K562 (cell line): ENCODE data around the gene HELB. TPM values are rescaled to one million over a fixed set of nuclear protein-coding genes. Genes with fewer than 3 reads are reported as not detected.
"Not testable (repeated sequence)": the region's sequence is repeated elsewhere in the genome, so short reads cannot be mapped to it uniquely, and the experiment has no call there.

ENCODE experiments used
- ATAC-seq: fragments of 200-7000 bp; cut with Tn5 transposase; 3 replicates; pipeline ENCODE4 v1.9.1; 2020; ENCODE audit warnings: moderate library complexity
- BruUV-seq: library from RNA; stranded (reverse); fragments of 400-500 nt; replicated peaks from 2 replicates; lab custom pipeline; 2021; lab: Mats Ljungman, UMichigan
- CTCF ChIA-PET: fragments of 300-600 bp; formaldehyde crosslinking; extraction: SDS; loops from one replicate; lab custom pipeline; 2021; ENCODE audit warnings: low intra/inter-chr PET ratio; lab: Yijun Ruan, JAX
- POLR2A ChIA-PET: fragments of 300-600, 350-650 bp; sonication (Branson Sonifier 250); formaldehyde crosslinking; extraction: SDS; loops from one replicate; lab custom pipeline; 2021; ENCODE audit warnings: antibody characterized with exemption, inconsistent platforms; lab: Yijun Ruan, JAX
- DNase-seq, 4 experiments: peaks; one replicate each; pipeline versions ENCODE4 v3.0.0 to v3.0.0-alpha.2; 2011 to 2018; ENCODE audit warnings: low spot score in 3 of 4, mixed read lengths in 3 of 4; ENCODE audit errors: extremely low read depth in 1 of 4
- FAIRE-seq: peaks from 2 replicates; lab custom pipeline; 2011; peaks lifted over from hg19 to GRCh38; lab: Jason Lieb, UNC
- H2AFZ ChIP-seq: 2 replicates; pipeline ENCODE4 v1.6.0; 2011; ENCODE audit warnings: low read depth, low read length, control low read depth, inconsistent platforms
- H3K27ac ChIP-seq: fragments of 200-600 bp; 3 replicates; pipeline ENCODE4 v1.8.0; 2011; ENCODE audit warnings: low read depth, mild to moderate bottlenecking, control low read depth, inconsistent platforms, low read length, moderate library complexity, mixed read lengths; ENCODE audit errors: extremely low read depth
- H3K27me3 ChIP-seq, 2 experiments: fragments of 300-600 bp in 1 of 2; 2 replicates in 1 of 2; 3 replicates in 1 of 2; pipeline versions ENCODE4 v1.6.0 to v1.8.0; 2011; ENCODE audit warnings: inconsistent platforms in 2 of 2, low read length in 2 of 2, mild to moderate bottlenecking in 1 of 2, mixed read lengths in 1 of 2, moderate library complexity in 1 of 2; ENCODE audit not compliant: control insufficient read depth in 2 of 2, insufficient read depth in 2 of 2
- H3K36me3 ChIP-seq: fragments of 300-600 bp; 3 replicates; pipeline ENCODE4 v1.8.0; 2011; ENCODE audit warnings: mild to moderate bottlenecking, low read length, inconsistent platforms; ENCODE audit not compliant: control insufficient read depth, insufficient read depth
- H3K4me1 ChIP-seq, 2 experiments: fragments of 200-600 bp in 1 of 2; replicated peaks in 1 of 2; 2 replicates in 1 of 2; 3 replicates in 1 of 2; pipeline versions ENCODE4 v1.5.1 to v1.8.0; 2011; ENCODE audit warnings: inconsistent platforms in 2 of 2, low read length in 2 of 2, mild to moderate bottlenecking in 1 of 2, mixed read lengths in 1 of 2, moderate library complexity in 1 of 2; ENCODE audit not compliant: control insufficient read depth in 2 of 2, insufficient read depth in 2 of 2
- H3K4me2 ChIP-seq: 2 replicates; pipeline ENCODE4 v1.6.1; 2011; ENCODE audit warnings: low read length, control low read depth, inconsistent platforms, mixed read lengths; ENCODE audit not compliant: insufficient read depth
- H3K4me3 ChIP-seq: fragments of 200-600 bp; sonication (generic), shearing (Covaris generic); 2 replicates; pipeline ENCODE4 v1.5.1; 2016; ENCODE audit warnings: control low read depth, inconsistent platforms
- H3K79me2 ChIP-seq: fragments of 200-600 bp; 3 replicates; pipeline ENCODE4 v1.8.0; 2011; ENCODE audit warnings: low read length, inconsistent platforms; ENCODE audit not compliant: control insufficient read depth, insufficient read depth
- H3K9ac ChIP-seq, 2 experiments: 2 replicates each; pipeline versions ENCODE4 v1.6.0 to v1.6.1; 2011; ENCODE audit warnings: low read depth in 2 of 2, low read length in 2 of 2, control low read depth in 1 of 2, inconsistent platforms in 1 of 2, mild to moderate bottlenecking in 1 of 2, mixed read lengths in 1 of 2; ENCODE audit not compliant: insufficient read depth in 1 of 2
- H3K9me1 ChIP-seq: one replicate; pipeline ENCODE4 v1.6.0; 2011; ENCODE audit warnings: inconsistent platforms, mild to moderate bottlenecking, low read length, moderate library complexity; ENCODE audit not compliant: control insufficient read depth, insufficient read depth
- H3K9me3 ChIP-seq: replicated peaks from 2 replicates; pipeline ENCODE4 v1.5.1; 2011; ENCODE audit warnings: low read depth, low read length, inconsistent platforms; ENCODE audit not compliant: control insufficient read depth, insufficient read depth
- H4K20me1 ChIP-seq: replicated peaks from 2 replicates; pipeline ENCODE4 v1.6.1; 2011; ENCODE audit warnings: low read length, inconsistent platforms, mixed read lengths; ENCODE audit not compliant: control insufficient read depth, insufficient read depth
- ADNP ChIP-seq: fragments of 200-800 bp; sonication (Bioruptor generic); IDR thresholded peaks from 2 replicates; pipeline ENCODE4 v1.6.1; 2016; ENCODE audit warnings: missing genetic modification characterization, missing compliant biosample characterization
- BCOR ChIP-seq: fragments of 450-650 bp; IDR thresholded peaks from 2 replicates; pipeline ENCODE4 v1.6.1; 2016
- HLTF ChIP-seq: fragments of 450-650 bp; IDR thresholded peaks from 2 replicates; pipeline ENCODE4 v1.6.1; 2016
- KDM1A ChIP-seq, 2 experiments: fragments of 450-650 bp; IDR thresholded peaks; 2 replicates each; pipeline ENCODE4 v1.6.1; 2016; ENCODE audit warnings: mild to moderate bottlenecking in 2 of 2
- SMARCA5 ChIP-seq: fragments of 450-650 bp; IDR thresholded peaks from 2 replicates; pipeline ENCODE4 v1.6.1; 2016
- SMARCE1 ChIP-seq: fragments of 450-650 bp; IDR thresholded peaks from 2 replicates; pipeline ENCODE4 v1.7.1; 2016; ENCODE audit warnings: mild to moderate bottlenecking
- TOE1 ChIP-seq, 2 experiments: fragments of 450-650 bp in 1 of 2; sonication (generic) in 1 of 2; formaldehyde crosslinking in 1 of 2; IDR thresholded peaks; 2 replicates each; pipeline versions ENCODE4 v1.7.1 to v1.8.0; 2016 to 2022; ENCODE audit warnings: borderline replicate concordance in 2 of 2, mild to moderate bottlenecking in 2 of 2, antibody characterized with exemption in 1 of 2, inconsistent platforms in 1 of 2, low read depth in 1 of 2, missing genetic modification reagents in 1 of 2, moderate library complexity in 1 of 2
- WGBS: fragments of 100-300 bp; shearing (Covaris generic); methylation state at CpG from one replicate; pipeline ENCODE4 v1.1.6; 2016; ENCODE audit warnings: low coverage, mixed read lengths; ENCODE audit not compliant: insufficient coverage; ENCODE audit errors: missing lambda C conversion rate; 5-methylcytosine and 5-hydroxymethylcytosine counted together
- in situ Hi-C: fragments of 300-500 bp; cut with MboI; formaldehyde crosslinking; loops from 4 replicates; pipeline ENCODE4 v1.15.0; 2018; ENCODE audit warnings: inconsistent platforms, mixed read lengths
- intact Hi-C: fragments of 100-400 bp; cut with micrococcal nuclease; formaldehyde crosslinking; loops from 2 replicates; pipeline ENCODE4 v1.14.2; 2022
- polyA plus RNA-seq, 8 experiments: library from polyadenylated mRNA; depleted of rRNA in 4 of 8; stranded (reverse) in 5 of 8; unstranded in 3 of 8; fragments of >200 nt; fragmentation: Nextera tagmentation in 2 of 8; fragmentation: Illumina TruSeq in 1 of 8; extraction: Ambion mirVana in 2 of 8; extraction: Trizol in 1 of 8; gene quantifications; 2 replicates each; pipeline versions ENCODE4 v1.2.1 to v1.2.3, GENCODE V29; 2011 to 2014; ENCODE audit warnings: inconsistent platforms in 1 of 8, missing spikeins in 1 of 8
- total RNA-seq, 7 experiments: library from RNA; depleted of rRNA in 6 of 7; stranded (reverse); fragments of >200 nt in 6 of 7; fragmentation: Illumina TruSeq in 2 of 7; extraction: Trizol in 2 of 7; gene quantifications; 2 replicates each; pipeline versions ENCODE4 v1.2.1 to v1.2.3, GENCODE V29; 2011 to 2021; ENCODE audit warnings: low replicate concordance in 1 of 7
- TF ChIP-seq, protein P1 (sequence below): IDR thresholded peaks from 3 replicates; pipeline ENCODE4 v1.6.1; 2011; ENCODE audit warnings: borderline replicate concordance, mild to moderate bottlenecking, moderate library complexity; ENCODE audit not compliant: insufficient read length; ENCODE audit errors: extremely low read depth
- TF ChIP-seq, protein P2 (sequence below), 2 experiments: fragments of 450-650 bp; IDR thresholded peaks; 2 replicates each; pipeline ENCODE4 v1.6.1; 2016
- TF ChIP-seq, protein P3 (sequence below): fragments of 450-650 bp; IDR thresholded peaks from 2 replicates; pipeline ENCODE4 v1.7.0; 2016; ENCODE audit warnings: borderline replicate concordance

HELB gene
- total and polyA plus RNA-seq, 9 of the 15 experiments (the other 6 are each of a cell fraction or from before 2014, with no cell fraction given) = 0.74 to 7.6 (median 2.4) TPM

DNA sequence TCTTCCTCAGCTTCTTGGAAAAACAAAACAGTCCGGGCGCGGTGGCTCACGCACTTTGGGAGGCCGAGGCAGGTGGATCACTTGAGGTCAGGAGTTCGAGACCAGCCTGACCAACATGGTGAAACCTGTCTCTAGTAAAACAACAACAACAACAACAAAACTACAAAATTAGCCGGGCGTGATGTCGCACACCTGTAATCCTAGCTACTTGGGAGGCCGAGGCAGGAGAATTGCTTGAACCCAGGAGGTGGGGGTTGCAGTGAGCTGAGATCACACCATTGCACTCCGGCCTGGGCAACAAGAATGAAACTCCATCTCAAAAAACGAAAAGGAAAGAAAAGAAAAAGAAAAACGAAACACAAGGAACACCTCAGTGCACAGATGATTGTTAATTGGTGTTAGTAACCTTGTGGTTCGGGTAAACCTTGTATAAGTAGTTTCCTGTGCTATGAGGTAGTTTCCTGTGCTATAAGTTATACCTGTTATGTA lies 1.1 kb downstream of the HELB start:
- WGBS = 18% methylated on average over 12 of the region's 14 CpGs
- not testable (repeated sequence) for H3K9me3 ChIP-seq; TF ChIP-seq TOE1 (CRISPR knock-in tag; IDR thresholded peaks at IDR 0.05; ENCODE audit: borderline replicate concordance, low read depth)
- TF ChIP-seq, protein P1, sequence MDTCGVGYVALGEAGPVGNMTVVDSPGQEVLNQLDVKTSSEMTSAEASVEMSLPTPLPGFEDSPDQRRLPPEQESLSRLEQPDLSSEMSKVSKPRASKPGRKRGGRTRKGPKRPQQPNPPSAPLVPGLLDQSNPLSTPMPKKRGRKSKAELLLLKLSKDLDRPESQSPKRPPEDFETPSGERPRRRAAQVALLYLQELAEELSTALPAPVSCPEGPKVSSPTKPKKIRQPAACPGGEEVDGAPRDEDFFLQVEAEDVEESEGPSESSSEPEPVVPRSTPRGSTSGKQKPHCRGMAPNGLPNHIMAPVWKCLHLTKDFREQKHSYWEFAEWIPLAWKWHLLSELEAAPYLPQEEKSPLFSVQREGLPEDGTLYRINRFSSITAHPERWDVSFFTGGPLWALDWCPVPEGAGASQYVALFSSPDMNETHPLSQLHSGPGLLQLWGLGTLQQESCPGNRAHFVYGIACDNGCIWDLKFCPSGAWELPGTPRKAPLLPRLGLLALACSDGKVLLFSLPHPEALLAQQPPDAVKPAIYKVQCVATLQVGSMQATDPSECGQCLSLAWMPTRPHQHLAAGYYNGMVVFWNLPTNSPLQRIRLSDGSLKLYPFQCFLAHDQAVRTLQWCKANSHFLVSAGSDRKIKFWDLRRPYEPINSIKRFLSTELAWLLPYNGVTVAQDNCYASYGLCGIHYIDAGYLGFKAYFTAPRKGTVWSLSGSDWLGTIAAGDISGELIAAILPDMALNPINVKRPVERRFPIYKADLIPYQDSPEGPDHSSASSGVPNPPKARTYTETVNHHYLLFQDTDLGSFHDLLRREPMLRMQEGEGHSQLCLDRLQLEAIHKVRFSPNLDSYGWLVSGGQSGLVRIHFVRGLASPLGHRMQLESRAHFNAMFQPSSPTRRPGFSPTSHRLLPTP = peak; percentile 11
- TF ChIP-seq, protein P2, sequence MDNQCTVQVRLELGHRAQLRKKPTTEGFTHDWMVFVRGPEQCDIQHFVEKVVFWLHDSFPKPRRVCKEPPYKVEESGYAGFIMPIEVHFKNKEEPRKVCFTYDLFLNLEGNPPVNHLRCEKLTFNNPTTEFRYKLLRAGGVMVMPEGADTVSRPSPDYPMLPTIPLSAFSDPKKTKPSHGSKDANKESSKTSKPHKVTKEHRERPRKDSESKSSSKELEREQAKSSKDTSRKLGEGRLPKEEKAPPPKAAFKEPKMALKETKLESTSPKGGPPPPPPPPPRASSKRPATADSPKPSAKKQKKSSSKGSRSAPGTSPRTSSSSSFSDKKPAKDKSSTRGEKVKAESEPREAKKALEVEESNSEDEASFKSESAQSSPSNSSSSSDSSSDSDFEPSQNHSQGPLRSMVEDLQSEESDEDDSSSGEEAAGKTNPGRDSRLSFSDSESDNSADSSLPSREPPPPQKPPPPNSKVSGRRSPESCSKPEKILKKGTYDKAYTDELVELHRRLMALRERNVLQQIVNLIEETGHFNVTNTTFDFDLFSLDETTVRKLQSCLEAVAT (IDR thresholded peaks at IDR 0.05) = 0 out of 4 replicates have a peak, but pooled peaks of 1 of the 2 experiments have one; percentile 15
- TF ChIP-seq HLTF = peak; percentile 52; the same call in 1 of the 2 replicates
- 0 out of 2 replicates have a peak, but pooled peaks have one; percentile 16 for TF ChIP-seq SMARCE1
- 0 out of 2 replicates have a peak, but pooled peaks have one; percentile 17 for TF ChIP-seq TOE1 (IDR thresholded peaks at IDR 0.05; ENCODE audit: borderline replicate concordance)
- TF ChIP-seq BCOR = peak; percentile 17; the same call in 1 of the 2 replicates
- TF ChIP-seq, protein P3, sequence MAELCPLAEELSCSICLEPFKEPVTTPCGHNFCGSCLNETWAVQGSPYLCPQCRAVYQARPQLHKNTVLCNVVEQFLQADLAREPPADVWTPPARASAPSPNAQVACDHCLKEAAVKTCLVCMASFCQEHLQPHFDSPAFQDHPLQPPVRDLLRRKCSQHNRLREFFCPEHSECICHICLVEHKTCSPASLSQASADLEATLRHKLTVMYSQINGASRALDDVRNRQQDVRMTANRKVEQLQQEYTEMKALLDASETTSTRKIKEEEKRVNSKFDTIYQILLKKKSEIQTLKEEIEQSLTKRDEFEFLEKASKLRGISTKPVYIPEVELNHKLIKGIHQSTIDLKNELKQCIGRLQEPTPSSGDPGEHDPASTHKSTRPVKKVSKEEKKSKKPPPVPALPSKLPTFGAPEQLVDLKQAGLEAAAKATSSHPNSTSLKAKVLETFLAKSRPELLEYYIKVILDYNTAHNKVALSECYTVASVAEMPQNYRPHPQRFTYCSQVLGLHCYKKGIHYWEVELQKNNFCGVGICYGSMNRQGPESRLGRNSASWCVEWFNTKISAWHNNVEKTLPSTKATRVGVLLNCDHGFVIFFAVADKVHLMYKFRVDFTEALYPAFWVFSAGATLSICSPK = 0 out of 2 replicates have a peak, but pooled peaks have one; percentile 18
- TF ChIP-seq SMARCA5 = peak; percentile 43; the same call in 1 of the 2 replicates
- 0 out of 4 replicates have a peak, but pooled peaks of 1 of the 2 experiments have one; percentile 16 for TF ChIP-seq KDM1A (IDR thresholded peaks at IDR 0.05)
- TF ChIP-seq ADNP = peak; percentile 74; the same call in 1 of the 2 replicates

More for the DNA sequence above, 1.1 kb downstream of the HELB start:
- in situ Hi-C loops, BruUV-seq, H4K20me1 ChIP-seq, H3K4me1 ChIP-seq, H3K9me1 ChIP-seq, H3K27me3 ChIP-seq, DNase-seq, ATAC-seq, FAIRE-seq, intact Hi-C loops, H3K36me3 ChIP-seq: not testable (repeated sequence)
- Histone ChIP-seq H3K27ac (peak overlapping the region; percentile 82; the same call in 1 of the 3 replicates), H2AFZ (peak overlapping the region; percentile 98), H3K79me2 (peaks cover 10% of the 10 kb centered on the region; the same call in 2 of the 3 replicates), H3K9ac (peak overlapping the region; percentile 73 to 78), H3K4me3 (peak overlapping the region; percentile 52), H3K4me2 (peak overlapping the region; percentile 91)
- CTCF ChIA-PET = interaction anchor here (0.6 kb wide), 1 partner anchor 15 kb away, joined by 6 read pairs; no protein-coding TSS in a partner anchor
- POLR2A ChIA-PET = interaction anchor here (1.8 kb wide), 1 partner anchor 8 kb away, joined by 9 read pairs; no protein-coding TSS in a partner anchor
